A549 (cell line): Measurements from ENCODE around the gene TLR6. TPM values are rescaled to one million over a fixed set of nuclear protein-coding genes. Genes with fewer than 3 reads are reported as not detected.

Source experiments
- ATAC-seq, 2 experiments: fragments of 200-7000 bp in 1 of 2; fragments of >200 bp in 1 of 2; cut with Nextera tagmentation in 1 of 2; cut with Tn5 transposase in 1 of 2; 3 replicates each; pipeline versions ENCODE4 v1.8.0 to v1.9.1; 2018 to 2020; ENCODE audit warnings: mild to moderate bottlenecking in 1 of 2, moderate library complexity in 1 of 2
- CTCF ChIA-PET: fragments of 300-600 bp; sonication (Branson Sonifier 250); formaldehyde crosslinking; extraction: SDS; loops from one replicate; lab custom pipeline; 2021; ENCODE audit warnings: antibody characterized with exemption, inconsistent platforms; lab: Yijun Ruan, JAX
- POLR2A ChIA-PET: fragments of 350-600 bp; formaldehyde crosslinking; extraction: SDS; loops from one replicate; lab custom pipeline; 2021; ENCODE audit warnings: antibody characterized with exemption, inconsistent platforms; lab: Yijun Ruan, JAX
- DNase-seq, 2 experiments: peaks; one replicate each; pipeline versions ENCODE4 v3.0.0 to v3.0.0-alpha.2; 2011 to 2016; ENCODE audit warnings: low read depth in 1 of 2, low spot score in 1 of 2
- FAIRE-seq: peaks from 2 replicates; lab custom pipeline; 2011; peaks lifted over from hg19 to GRCh38; lab: Jason Lieb, UNC
- H3K27ac ChIP-seq, 2 experiments: fragments of >200 bp; sonication (Bioruptor Twin); formaldehyde crosslinking; 3 replicates each; pipeline ENCODE4 v1.5.1; 2016 to 2017
- H3K4me1 ChIP-seq: fragments of >200 bp; sonication (Bioruptor Twin); formaldehyde crosslinking; 3 replicates; pipeline ENCODE4 v1.6.1; 2016
- H3K4me2 ChIP-seq: fragments of >200 bp; sonication (Bioruptor Twin); formaldehyde crosslinking; 3 replicates; pipeline ENCODE4 v1.6.1; 2016
- H3K4me3 ChIP-seq: fragments of >200 bp; sonication (Bioruptor Twin); formaldehyde crosslinking; 3 replicates; pipeline ENCODE4 v1.5.1; 2016
- H3K9me3 ChIP-seq: fragments of >200 bp; sonication (Bioruptor Twin); formaldehyde crosslinking; 3 replicates; pipeline ENCODE4 v1.6.1; 2016
- BHLHE40 ChIP-seq: IDR thresholded peaks from 2 replicates; pipeline ENCODE4 v1.6.1; 2012; ENCODE audit warnings: low read depth, low read length, inconsistent platforms
- EHF ChIP-seq: fragments of 250-450 bp; sonication (Bioruptor Pico); IDR thresholded peaks from 2 replicates; pipeline ENCODE4 v1.5.0; 2020; ENCODE audit warnings: mild to moderate bottlenecking
- ELK1 ChIP-seq: fragments of 150-350 bp; IDR thresholded peaks from 2 replicates; pipeline ENCODE4 v1.6.1; 2014; ENCODE audit warnings: low read depth, mild to moderate bottlenecking, low read length
- FOSB ChIP-seq: fragments of 250-450 bp; sonication (Bioruptor Pico); IDR thresholded peaks from 2 replicates; pipeline ENCODE4 v1.5.0; 2020; ENCODE audit warnings: mild to moderate bottlenecking, moderate library complexity
- FOXS1 ChIP-seq: fragments of 250-450 bp; sonication (Bioruptor Pico); IDR thresholded peaks from 2 replicates; pipeline ENCODE4 v1.5.0; 2020; ENCODE audit warnings: mild to moderate bottlenecking, moderate library complexity
- HOXB5 ChIP-seq: fragments of 250-450 bp; sonication (Bioruptor Pico); IDR thresholded peaks from 2 replicates; pipeline ENCODE4 v1.5.0; 2020; ENCODE audit warnings: mild to moderate bottlenecking, moderate library complexity
- JUNB ChIP-seq: fragments of >200 bp; sonication (Bioruptor Twin); formaldehyde crosslinking; IDR thresholded peaks from 2 replicates; pipeline ENCODE4 v1.6.1; 2016
- NR3C1 ChIP-seq: fragments of >200 bp; sonication (Bioruptor Twin); formaldehyde crosslinking; IDR thresholded peaks from 3 replicates; pipeline ENCODE4 v1.6.1; 2017
- PHF8 ChIP-seq: fragments of 200-600 bp; sonication (generic); IDR thresholded peaks from 2 replicates; pipeline ENCODE4 v1.6.1; 2016; ENCODE audit warnings: low read depth, mild to moderate bottlenecking, antibody characterized with exemption, moderate library complexity, borderline replicate concordance
- POLR2AphosphoS2 ChIP-seq: conservative IDR thresholded peaks from 2 replicates; pipeline ENCODE4 v1.6.1; 2012; ENCODE audit warnings: low read length, improper control_type of control experiment, inconsistent platforms
- REST ChIP-seq: fragments of 200-600 bp; sonication (generic); IDR thresholded peaks from 2 replicates; pipeline ENCODE4 v1.6.1; 2016; ENCODE audit warnings: antibody characterized with exemption, mild to moderate bottlenecking, moderate library complexity
- SREBF2 ChIP-seq: fragments of 450-650 bp; IDR thresholded peaks from 2 replicates; pipeline ENCODE4 v1.6.1; 2014; ENCODE audit warnings: mild to moderate bottlenecking, moderate library complexity
- TFCP2L1 ChIP-seq: fragments of 250-450 bp; sonication (Bioruptor Pico); IDR thresholded peaks from 2 replicates; pipeline ENCODE4 v1.5.0; 2021; ENCODE audit warnings: mild to moderate bottlenecking
- USF2 ChIP-seq: fragments of 450-650 bp; IDR thresholded peaks from 2 replicates; pipeline ENCODE4 v1.6.1; 2014; ENCODE audit warnings: antibody characterized with exemption
- WGBS: methylation state at CpG from one replicate; pipeline ENCODE4 v1.1.6; 2017; ENCODE audit errors: missing lambda C conversion rate; 5-methylcytosine and 5-hydroxymethylcytosine counted together
- polyA plus RNA-seq, 4 experiments: library from polyadenylated mRNA; depleted of rRNA in 3 of 4; stranded (reverse); fragments of >200 nt; fragmentation: RNase III in 1 of 4; extraction: RNeasy Plus Mini Kit Qiagen cat#74134 plus additional on column Dnase treatment in 1 of 4; gene quantifications; 2 replicates in 3 of 4; 3 replicates in 1 of 4; pipeline ENCODE4 v1.2.3, GENCODE V29; 2011 to 2017
- TF ChIP-seq, protein P1 (sequence below): IDR thresholded peaks from 2 replicates; pipeline ENCODE4 v1.6.1; 2012
- TF ChIP-seq, protein P2 (sequence below): fragments of >200 bp; sonication (Bioruptor Twin); formaldehyde crosslinking; IDR thresholded peaks from 2 replicates; pipeline ENCODE4 v1.6.1; 2016
- TF ChIP-seq, protein P3 (sequence below): fragments of >200 bp; sonication (Bioruptor Twin); formaldehyde crosslinking; IDR thresholded peaks from 3 replicates; pipeline ENCODE4 v1.5.1; 2016

Gene TLR6
- polyA plus RNA-seq, 2 of the 4 experiments (the other 2 are of a cell fraction) = 5.6 to 11.5 TPM

- CTCF ChIA-PET = interaction anchor here (1.2 to 2.0 kb wide), 2 partner anchors 28 to 74 kb away, joined by 3 to 5 read pairs; no protein-coding TSS in a partner anchor
- no peak for ATAC-seq
These were observed 23.7 kb downstream of the TLR6 start for GRCh38 chr4:38832624-38833528.

GRCh38 chr4:38832206-38832605, 24.4 kb downstream of the TLR6 start:
- ATAC-seq (no peak), FAIRE-seq (no peak), DNase-seq (no peak)
- ChIA-PET CTCF (interaction anchor here (1.2 to 2.0 kb wide), 2 partner anchors 29 to 73 kb away, joined by 3 to 5 read pairs; no protein-coding TSS in a partner anchor), POLR2A (no interaction called here)
- Histone ChIP-seq H3K9me3 (0 out of 3 replicates have a peak, but pooled peaks cover 2% of the 10 kb centered on the region), H3K4me3 (no peak overlapping the region), H3K27ac (no peak overlapping the region), H3K4me2 (no peak overlapping the region), H3K4me1 (no peaks in the 10 kb centered on the region)
- WGBS = 100% methylated on average over 1 of the region's 1 CpG
- TF ChIP-seq PHF8 (no peak), FOSB (CRISPR knock-in tag) (no peak), FOXS1 (CRISPR knock-in tag) (no peak)
- TF ChIP-seq, protein P1, sequence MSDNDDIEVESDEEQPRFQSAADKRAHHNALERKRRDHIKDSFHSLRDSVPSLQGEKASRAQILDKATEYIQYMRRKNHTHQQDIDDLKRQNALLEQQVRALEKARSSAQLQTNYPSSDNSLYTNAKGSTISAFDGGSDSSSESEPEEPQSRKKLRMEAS = no peak

More at GRCh38 chr4:38832624-38833528, 23.7 kb downstream of the TLR6 start:
- no peak for DNase-seq
- 86% methylated on average over 5 of the region's 7 CpGs for WGBS
- H3K4me2 ChIP-seq = no peak overlapping the region
- 0 out of 3 replicates have a peak, but pooled peaks cover 2% of the 10 kb centered on the region for H3K9me3 ChIP-seq
- TF ChIP-seq USF2 = no peak
- no peak for TF ChIP-seq ELK1
- TF ChIP-seq HOXB5 (CRISPR knock-in tag) = no peak
- no peak for TF ChIP-seq NR3C1
- no peak for TF ChIP-seq POLR2AphosphoS2
- TF ChIP-seq JUNB = no peak
- TF ChIP-seq BHLHE40 = no peak
- TF ChIP-seq, protein P2, sequence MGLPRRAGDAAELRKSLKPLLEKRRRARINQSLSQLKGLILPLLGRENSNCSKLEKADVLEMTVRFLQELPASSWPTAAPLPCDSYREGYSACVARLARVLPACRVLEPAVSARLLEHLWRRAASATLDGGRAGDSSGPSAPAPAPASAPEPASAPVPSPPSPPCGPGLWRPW = no peak
- no peak for FAIRE-seq
- POLR2A ChIA-PET = no interaction called here
- no peak overlapping the region for H3K27ac ChIP-seq
- no peaks in the 10 kb centered on the region for H3K4me1 ChIP-seq
- H3K4me3 ChIP-seq = no peak overlapping the region

DNA sequence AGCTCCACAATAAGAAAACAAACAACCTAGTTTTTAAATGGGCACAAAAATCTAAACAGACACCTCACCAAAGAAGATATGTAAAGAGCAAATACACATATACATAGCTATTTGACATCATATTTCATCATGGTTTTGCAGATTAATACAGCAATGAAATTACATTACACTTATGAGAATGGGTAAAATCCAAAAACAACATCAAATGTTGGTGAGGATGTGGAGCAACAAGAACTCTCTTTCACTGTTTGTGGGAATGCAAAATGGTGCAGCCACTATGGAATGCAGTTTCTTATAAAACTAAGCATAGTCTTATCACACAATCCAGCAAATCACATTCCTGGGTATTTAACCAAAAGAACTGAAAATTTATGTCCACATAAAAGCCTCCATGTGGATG, 25.0 kb downstream of the TLR6 start:
- ATAC-seq (no peak), FAIRE-seq (no peak), DNase-seq (no peak)
- Histone ChIP-seq H3K4me2 (no peak overlapping the region), H3K9me3 (0 out of 3 replicates have a peak, but pooled peaks cover under 1% of the 10 kb centered on the region), H3K4me3 (no peak overlapping the region), H3K27ac (no peak overlapping the region), H3K4me1 (no peaks in the 10 kb centered on the region)
- POLR2A ChIA-PET = no interaction called here
- TF ChIP-seq SREBF2 (no peak), TFCP2L1 (CRISPR knock-in tag) (no peak), JUNB (no peak), FOSB (CRISPR knock-in tag) (no peak), REST (no peak), EHF (CRISPR knock-in tag) (no peak)
- TF ChIP-seq, protein P3, sequence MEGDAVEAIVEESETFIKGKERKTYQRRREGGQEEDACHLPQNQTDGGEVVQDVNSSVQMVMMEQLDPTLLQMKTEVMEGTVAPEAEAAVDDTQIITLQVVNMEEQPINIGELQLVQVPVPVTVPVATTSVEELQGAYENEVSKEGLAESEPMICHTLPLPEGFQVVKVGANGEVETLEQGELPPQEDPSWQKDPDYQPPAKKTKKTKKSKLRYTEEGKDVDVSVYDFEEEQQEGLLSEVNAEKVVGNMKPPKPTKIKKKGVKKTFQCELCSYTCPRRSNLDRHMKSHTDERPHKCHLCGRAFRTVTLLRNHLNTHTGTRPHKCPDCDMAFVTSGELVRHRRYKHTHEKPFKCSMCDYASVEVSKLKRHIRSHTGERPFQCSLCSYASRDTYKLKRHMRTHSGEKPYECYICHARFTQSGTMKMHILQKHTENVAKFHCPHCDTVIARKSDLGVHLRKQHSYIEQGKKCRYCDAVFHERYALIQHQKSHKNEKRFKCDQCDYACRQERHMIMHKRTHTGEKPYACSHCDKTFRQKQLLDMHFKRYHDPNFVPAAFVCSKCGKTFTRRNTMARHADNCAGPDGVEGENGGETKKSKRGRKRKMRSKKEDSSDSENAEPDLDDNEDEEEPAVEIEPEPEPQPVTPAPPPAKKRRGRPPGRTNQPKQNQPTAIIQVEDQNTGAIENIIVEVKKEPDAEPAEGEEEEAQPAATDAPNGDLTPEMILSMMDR = no peak
- CTCF ChIA-PET = interaction anchor here (1.2 to 2.0 kb wide), 2 partner anchors 29 to 72 kb away, joined by 3 to 5 read pairs; no protein-coding TSS in a partner anchor
